ENCODE results near the gene PDCD1. TPM values are rescaled to one million over a fixed set of nuclear protein-coding genes. Genes with fewer than 3 reads are reported as not detected.

Gene PDCD1
- total RNA-seq, 1 donor from 2014 or later: not detected

- H3K4me3 ChIP-seq: no peak overlapping the region
- peak in 1 of 2 donors; percentile 55 for DNase-seq (ENCODE audit: low spot score in 2 of 2)
Observed at GRCh38 chr2:241852981-241853631, 5.6 kb downstream of the PDCD1 start.

DNA sequence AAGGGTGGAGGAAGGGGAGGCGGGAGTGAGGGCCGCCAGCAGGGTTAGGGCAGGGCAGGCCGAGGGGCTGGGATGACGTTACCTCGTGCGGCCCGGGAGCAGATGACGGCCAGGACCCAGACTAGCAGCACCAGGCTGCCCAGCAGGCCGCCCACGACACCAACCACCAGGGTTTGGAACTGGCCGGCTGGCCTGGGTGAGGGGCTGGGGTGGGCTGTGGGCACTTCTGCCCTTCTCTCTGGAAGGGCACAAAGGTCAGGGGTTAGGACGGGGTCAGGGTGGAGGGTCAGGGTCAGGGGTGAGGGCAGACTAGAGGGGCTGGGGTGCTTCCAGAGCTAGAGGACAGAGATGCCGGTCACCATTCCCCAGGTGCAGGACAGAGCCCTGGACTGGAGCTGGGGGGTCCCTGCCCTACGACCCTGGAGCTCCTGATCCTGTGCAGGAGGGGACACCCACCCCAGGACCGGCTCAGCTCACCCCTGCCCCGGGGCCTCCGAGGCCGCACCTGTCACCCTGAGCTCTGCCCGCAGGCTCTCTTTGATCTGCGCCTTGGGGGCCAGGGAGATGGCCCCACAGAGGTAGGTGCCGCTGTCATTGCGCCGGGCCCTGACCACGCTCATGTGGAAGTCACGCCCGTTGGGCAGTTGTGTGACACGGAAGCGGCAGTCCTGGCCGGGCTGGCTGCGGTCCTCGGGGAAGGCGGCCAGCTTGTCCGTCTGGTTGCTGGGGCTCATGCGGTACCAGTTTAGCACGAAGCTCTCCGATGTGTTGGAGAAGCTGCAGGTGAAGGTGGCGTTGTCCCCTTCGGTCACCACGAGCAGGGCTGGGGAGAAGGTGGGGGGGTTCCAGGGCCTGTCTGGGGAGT is 6.3 kb downstream of the PDCD1 start:
- intact Hi-C loops (cut with DNase I): no loop called here
- peak in 1 of 2 donors; percentile 58 for DNase-seq (ENCODE audit: low spot score in 2 of 2)

More at GRCh38 chr2:241852981-241853631, 5.6 kb downstream of the PDCD1 start:
- Histone ChIP-seq H3K27ac (no peak overlapping the region), H3K36me3 (no peaks in the 10 kb centered on the region), H3K27me3 (no peaks in the 10 kb centered on the region), H3K4me1 (no peaks in the 10 kb centered on the region), H3K9me3 (no peaks in the 10 kb centered on the region)
- intact Hi-C loops (cut with DNase I): no loop called here
- TF ChIP-seq, protein P1, sequence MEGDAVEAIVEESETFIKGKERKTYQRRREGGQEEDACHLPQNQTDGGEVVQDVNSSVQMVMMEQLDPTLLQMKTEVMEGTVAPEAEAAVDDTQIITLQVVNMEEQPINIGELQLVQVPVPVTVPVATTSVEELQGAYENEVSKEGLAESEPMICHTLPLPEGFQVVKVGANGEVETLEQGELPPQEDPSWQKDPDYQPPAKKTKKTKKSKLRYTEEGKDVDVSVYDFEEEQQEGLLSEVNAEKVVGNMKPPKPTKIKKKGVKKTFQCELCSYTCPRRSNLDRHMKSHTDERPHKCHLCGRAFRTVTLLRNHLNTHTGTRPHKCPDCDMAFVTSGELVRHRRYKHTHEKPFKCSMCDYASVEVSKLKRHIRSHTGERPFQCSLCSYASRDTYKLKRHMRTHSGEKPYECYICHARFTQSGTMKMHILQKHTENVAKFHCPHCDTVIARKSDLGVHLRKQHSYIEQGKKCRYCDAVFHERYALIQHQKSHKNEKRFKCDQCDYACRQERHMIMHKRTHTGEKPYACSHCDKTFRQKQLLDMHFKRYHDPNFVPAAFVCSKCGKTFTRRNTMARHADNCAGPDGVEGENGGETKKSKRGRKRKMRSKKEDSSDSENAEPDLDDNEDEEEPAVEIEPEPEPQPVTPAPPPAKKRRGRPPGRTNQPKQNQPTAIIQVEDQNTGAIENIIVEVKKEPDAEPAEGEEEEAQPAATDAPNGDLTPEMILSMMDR (IDR thresholded peaks at IDR 0.05): no peak

GRCh38 chr2:241851325-241852115 is 7.2 kb downstream of the PDCD1 start:
- H3K27ac ChIP-seq: no peak overlapping the region

More for the DNA sequence above, 6.3 kb downstream of the PDCD1 start:
- no peak overlapping the region for H3K27ac ChIP-seq
- no peaks in the 10 kb centered on the region for H3K27me3 ChIP-seq
- H3K4me3 ChIP-seq: no peak overlapping the region
- H3K4me1 ChIP-seq: no peaks in the 10 kb centered on the region
- no peaks in the 10 kb centered on the region for H3K9me3 ChIP-seq
- TF ChIP-seq, protein P1 (IDR thresholded peaks at IDR 0.05): no peak
- H3K36me3 ChIP-seq: no peaks in the 10 kb centered on the region

GRCh38 chr2:241850544-241851324 is 8.0 kb downstream of the PDCD1 start:
- Histone ChIP-seq H3K4me3 (no peak overlapping the region), H3K9me3 (no peaks in the 10 kb centered on the region), H3K27ac (no peak overlapping the region), H3K27me3 (no peaks in the 10 kb centered on the region), H3K36me3 (no peaks in the 10 kb centered on the region), H3K4me1 (no peaks in the 10 kb centered on the region)
- DNase-seq (ENCODE audit: low spot score in 2 of 2): no peak
- intact Hi-C loops (cut with DNase I): no loop called here
- TF ChIP-seq, protein P1 (IDR thresholded peaks at IDR 0.05): no peak

More at GRCh38 chr2:241851325-241852115, 7.2 kb downstream of the PDCD1 start:
- no peak for DNase-seq (ENCODE audit: low spot score in 2 of 2)
- Histone ChIP-seq H3K27me3 (no peaks in the 10 kb centered on the region), H3K4me1 (no peaks in the 10 kb centered on the region), H3K9me3 (no peaks in the 10 kb centered on the region), H3K36me3 (no peaks in the 10 kb centered on the region), H3K4me3 (no peak overlapping the region)
- intact Hi-C loops (cut with DNase I): no loop called here
- TF ChIP-seq, protein P1 (IDR thresholded peaks at IDR 0.05): no peak

All from ascending aorta (tissue), 2 donors.